ENCODE data around the gene TOMM34. TPM values are rescaled to one million over a fixed set of nuclear protein-coding genes. Genes with fewer than 3 reads are reported as not detected.
A peak's percentile ranks its signal among the peaks of the same experiment; 100 is the strongest.

The TOMM34 gene
- total and polyA plus RNA-seq, 9 of the 15 experiments (the other 6 are each of a cell fraction or from before 2014, with no cell fraction given) = 18.1 to 69.4 (median 41.7) TPM

DNA sequence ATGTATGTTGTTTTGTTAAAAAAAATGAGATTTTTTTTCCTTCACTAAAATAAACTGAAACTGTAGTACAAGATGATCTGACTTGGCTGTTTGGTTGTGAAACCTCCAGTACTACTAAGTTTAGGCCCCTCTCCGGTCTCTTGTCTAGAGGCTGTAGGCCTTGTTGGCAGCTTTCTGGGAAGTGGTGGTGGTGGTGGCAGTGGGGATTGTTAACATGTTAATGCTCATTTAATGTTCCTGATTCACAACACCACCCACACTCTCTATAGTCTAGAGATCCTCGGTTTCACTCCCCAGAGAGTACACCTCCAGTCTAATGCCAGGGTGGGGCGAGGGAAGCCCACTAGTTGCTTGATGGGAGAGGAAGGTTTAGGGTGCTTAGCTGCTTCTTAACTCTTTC lies 30.2 kb upstream of the TOMM34 start:
- CTCF ChIA-PET (ENCODE audit: low intra/inter-chr PET ratio) = interaction anchor here (0.6 kb wide), 1 partner anchor 1038 kb away, joined by 3 read pairs; no protein-coding TSS in a partner anchor
- H3K27ac ChIP-seq (ENCODE audit: extremely low read depth, low read depth, low read length) = peak overlapping the region; percentile 26; the same call in 1 of the 3 replicates

DNA sequence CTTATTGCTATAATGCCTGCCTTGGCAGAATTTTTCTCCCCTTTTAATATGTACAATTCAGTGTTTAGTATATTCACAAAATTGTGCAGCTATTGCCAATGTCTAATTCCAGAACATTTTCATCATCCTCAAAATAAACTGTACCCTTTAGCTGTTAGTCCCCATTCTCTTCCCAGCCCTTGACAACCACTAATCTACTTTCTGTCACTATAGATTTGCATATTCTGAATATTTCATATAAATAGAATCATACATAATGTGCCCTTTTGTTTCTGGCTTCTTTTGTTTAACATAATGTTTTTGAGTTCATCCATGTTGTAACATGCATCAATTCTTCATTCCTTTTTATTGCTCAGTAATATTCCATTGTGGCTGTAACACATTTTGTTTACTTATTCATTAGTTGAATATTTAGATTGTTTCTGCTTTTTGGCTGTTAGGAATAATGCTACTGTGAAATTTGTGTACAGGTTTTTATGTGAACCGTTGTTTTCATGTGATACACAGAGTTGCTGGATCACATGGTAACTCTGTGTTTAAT lies 28.5 kb upstream of the TOMM34 start:
- peaks cover 24% of the 10 kb centered on the region for H3K79me2 ChIP-seq (ENCODE audit: control insufficient read depth, insufficient read depth, low read length)
- ATAC-seq (no peak), DNase-seq (ENCODE audit: extremely low read depth in 1 of 4, low spot score in 3 of 4) (no peak), FAIRE-seq (no peak)
- no peaks in the 10 kb centered on the region for H3K9me1 ChIP-seq (ENCODE audit: control insufficient read depth, insufficient read depth, low read length)
- in situ Hi-C loops (cut with MboI) (no loop called here), intact Hi-C loops (cut with micrococcal nuclease) (no loop called here)
- POLR2A ChIA-PET = no interaction called here
- no TSS peak for BruUV-seq (replicated peaks)
- no peaks in the 10 kb centered on the region for H3K9me3 ChIP-seq (replicated peaks; ENCODE audit: control insufficient read depth, insufficient read depth, low read depth, low read length)
- no peaks in the 10 kb centered on the region for H3K27me3 ChIP-seq (ENCODE audit: control insufficient read depth in 2 of 2, insufficient read depth in 2 of 2, low read length in 2 of 2)
- no peak overlapping the region for H3K4me2 ChIP-seq (ENCODE audit: insufficient read depth, low read length)
- H3K36me3 ChIP-seq (ENCODE audit: control insufficient read depth, insufficient read depth, low read length) = peaks cover 49% of the 10 kb centered on the region
- CTCF ChIA-PET (ENCODE audit: low intra/inter-chr PET ratio) = no interaction called here
- H3K4me1 ChIP-seq (replicated peaks in 1 of 2; ENCODE audit: control insufficient read depth in 2 of 2, insufficient read depth in 2 of 2, low read length in 2 of 2) = peaks cover 0 to 8% of the 10 kb centered on the region in 2 experiments; a peak in 4 of 5 replicates
- no peaks in the 10 kb centered on the region for H4K20me1 ChIP-seq (replicated peaks; ENCODE audit: control insufficient read depth, insufficient read depth, low read length)
- no peak overlapping the region for H3K27ac ChIP-seq (ENCODE audit: extremely low read depth, low read depth, low read length)
- TF ChIP-seq ARHGAP35 (IDR thresholded peaks at IDR 0.05; ENCODE audit: partially characterized antibody) (no peak), ZNF24 (IDR thresholded peaks at IDR 0.05) (peak; percentile 31; the same call in 1 of the 2 replicates), KLF1 (tag; IDR thresholded peaks at IDR 0.05) (no peak), ZNF146 (CRISPR knock-in tag; IDR thresholded peaks at IDR 0.05; ENCODE audit: unreplicated experiment) (peak; percentile 42), ZNF41 (CRISPR knock-in tag; conservative IDR thresholded peaks at IDR 0.05) (no peak), DIDO1 (tag; IDR thresholded peaks at IDR 0.05; ENCODE audit: low read depth) (no peak), GTF2F1 (IDR thresholded peaks at IDR 0.05; ENCODE audit: low read depth, low read length) (no peak)
- TF ChIP-seq, protein P1, sequence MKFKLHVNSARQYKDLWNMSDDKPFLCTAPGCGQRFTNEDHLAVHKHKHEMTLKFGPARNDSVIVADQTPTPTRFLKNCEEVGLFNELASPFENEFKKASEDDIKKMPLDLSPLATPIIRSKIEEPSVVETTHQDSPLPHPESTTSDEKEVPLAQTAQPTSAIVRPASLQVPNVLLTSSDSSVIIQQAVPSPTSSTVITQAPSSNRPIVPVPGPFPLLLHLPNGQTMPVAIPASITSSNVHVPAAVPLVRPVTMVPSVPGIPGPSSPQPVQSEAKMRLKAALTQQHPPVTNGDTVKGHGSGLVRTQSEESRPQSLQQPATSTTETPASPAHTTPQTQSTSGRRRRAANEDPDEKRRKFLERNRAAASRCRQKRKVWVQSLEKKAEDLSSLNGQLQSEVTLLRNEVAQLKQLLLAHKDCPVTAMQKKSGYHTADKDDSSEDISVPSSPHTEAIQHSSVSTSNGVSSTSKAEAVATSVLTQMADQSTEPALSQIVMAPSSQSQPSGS (CRISPR knock-in tag; IDR thresholded peaks at IDR 0.05) = no peak
- H3K4me3 ChIP-seq = no peak overlapping the region
- WGBS (ENCODE audit: insufficient coverage, low coverage, missing lambda C conversion rate) = 90% methylated on average over 1 of the region's 1 CpG
- H3K9ac ChIP-seq (ENCODE audit: insufficient read depth in 1 of 2, low read depth in 2 of 2, low read length in 2 of 2) = no peak overlapping the region
- H2AFZ ChIP-seq (ENCODE audit: low read depth, low read length) = no peak overlapping the region

More for the DNA sequence above, 30.2 kb upstream of the TOMM34 start:
- WGBS (ENCODE audit: insufficient coverage, low coverage, missing lambda C conversion rate) = 72% methylated on average over 3 of the region's 3 CpGs
- DNase-seq (ENCODE audit: extremely low read depth in 1 of 4, low spot score in 3 of 4) = peak in 1 of 4 experiments; percentile 10
- no TSS peak for BruUV-seq (replicated peaks)
- TF ChIP-seq SMAD4 (CRISPR knock-in tag; conservative IDR thresholded peaks at IDR 0.05) (0 out of 2 replicates have a peak, but pooled peaks have one; percentile 22), ZNF551 (CRISPR knock-in tag; IDR thresholded peaks at IDR 0.05) (no peak)
- no peak overlapping the region for H2AFZ ChIP-seq (ENCODE audit: low read depth, low read length)
- H3K4me2 ChIP-seq (ENCODE audit: insufficient read depth, low read length) = no peak overlapping the region
- POLR2A ChIA-PET = interaction anchor here (0.7 to 1.3 kb wide), 2 partner anchors 16 to 30 kb away, joined by 5 read pairs; partner anchors contain the start of gene TOMM34
- H3K9me1 ChIP-seq (ENCODE audit: control insufficient read depth, insufficient read depth, low read length) = no peaks in the 10 kb centered on the region
- H4K20me1 ChIP-seq (replicated peaks; ENCODE audit: control insufficient read depth, insufficient read depth, low read length) = no peaks in the 10 kb centered on the region
- no peak for FAIRE-seq
- H3K4me1 ChIP-seq (replicated peaks in 1 of 2; ENCODE audit: control insufficient read depth in 2 of 2, insufficient read depth in 2 of 2, low read length in 2 of 2) = peaks cover 0 to 8% of the 10 kb centered on the region in 2 experiments; a peak in 4 of 5 replicates
- no peaks in the 10 kb centered on the region for H3K9me3 ChIP-seq (replicated peaks; ENCODE audit: control insufficient read depth, insufficient read depth, low read depth, low read length)
- peaks cover 45% of the 10 kb centered on the region for H3K36me3 ChIP-seq (ENCODE audit: control insufficient read depth, insufficient read depth, low read length)
- intact Hi-C loops (cut with micrococcal nuclease) = no loop called here
- ATAC-seq = peak; percentile 58
- H3K9ac ChIP-seq (ENCODE audit: insufficient read depth in 1 of 2, low read depth in 2 of 2, low read length in 2 of 2) = no peak overlapping the region
- in situ Hi-C loops (cut with MboI) = no loop called here
- peaks cover 24% of the 10 kb centered on the region for H3K79me2 ChIP-seq (ENCODE audit: control insufficient read depth, insufficient read depth, low read length)
- H3K27me3 ChIP-seq (ENCODE audit: control insufficient read depth in 2 of 2, insufficient read depth in 2 of 2, low read length in 2 of 2) = no peaks in the 10 kb centered on the region
- H3K4me3 ChIP-seq = no peak overlapping the region
